Aorta (tissue), 5 donors: ENCODE measurements around the gene CLIC6. TPM values are rescaled to one million over a fixed set of nuclear protein-coding genes. Genes with fewer than 3 reads are reported as not detected.

Experiments
- ATAC-seq: fragments of 200-7000 bp; cut with Tn5 transposase; one replicate; pipeline ENCODE4 v1.9.1; 2022; ENCODE audit warnings: moderate library complexity; ENCODE audit not compliant: low FRiP score
- DNase-seq, 2 donors: peaks; one replicate each; pipeline ENCODE4 v3.0.0-alpha.2; 2020
- H3K27ac ChIP-seq, 2 donors: one replicate each; pipeline ENCODE4 v1.5.1; 2013; ENCODE audit warnings: low read length in 2 of 2, mild to moderate bottlenecking in 2 of 2, moderate library complexity in 2 of 2, control low read depth in 1 of 2, inconsistent platforms in 1 of 2, low read depth in 1 of 2
- H3K27me3 ChIP-seq, 2 donors: one replicate each; pipeline ENCODE4 v1.6.1; 2013; ENCODE audit warnings: control low read depth in 1 of 2, low read length in 1 of 2, mild to moderate bottlenecking in 1 of 2, moderate library complexity in 1 of 2; ENCODE audit not compliant: insufficient read depth in 2 of 2, control insufficient read depth in 1 of 2
- H3K36me3 ChIP-seq, 2 donors: one replicate each; pipeline ENCODE4 v1.6.1; 2013; ENCODE audit warnings: control low read depth in 1 of 2, low read length in 1 of 2, mild to moderate bottlenecking in 1 of 2; ENCODE audit not compliant: insufficient read depth in 2 of 2, control insufficient read depth in 1 of 2
- H3K4me1 ChIP-seq, 2 donors: one replicate each; pipeline ENCODE4 v1.6.1; 2013; ENCODE audit warnings: low read length in 2 of 2, control low read depth in 1 of 2, mild to moderate bottlenecking in 1 of 2, moderate library complexity in 1 of 2; ENCODE audit not compliant: insufficient read depth in 2 of 2, control insufficient read depth in 1 of 2
- H3K4me3 ChIP-seq, 2 donors: one replicate each; pipeline ENCODE4 v1.5.1; 2013; ENCODE audit warnings: low read length in 2 of 2, control low read depth in 1 of 2, mild to moderate bottlenecking in 1 of 2
- H3K9me3 ChIP-seq: one replicate; pipeline ENCODE4 v1.6.1; 2013; ENCODE audit warnings: mild to moderate bottlenecking, low read length; ENCODE audit not compliant: control insufficient read depth
- WGBS, 2 donors: extraction: QIAGEN DNeasy Blood & Tissue Kit; methylation state at CpG; one replicate each; pipeline ENCODE4 v1.1.7; 2013; 5-methylcytosine and 5-hydroxymethylcytosine counted together
- intact Hi-C, 2 donors: fragments of 100-400 bp; cut with DNase I; formaldehyde crosslinking; loops; one replicate each; pipeline versions ENCODE4 v1.14.2 to v1.15.0; 2022
- polyA plus RNA-seq, 2 donors: library from polyadenylated mRNA; stranded (reverse); fragments of 200-250 nt; gene quantifications; one replicate each; pipeline ENCODE4 v1.2.3, GENCODE V29; 2013
- total RNA-seq, 2 donors: library from RNA; stranded (reverse); fragmentation: NEBNext Ultra II Directional; extraction: Animal tissue kit (Norgen Biotek cat#: 25700); gene quantifications; one replicate each; pipeline ENCODE4 v1.2.1, GENCODE V29; 2021
- donor health status: healthy with polysubstance abuse.
- donor health status: Bipolar disorder and iron deficiency.
- donor health status: DM: no; HTN: no; CAD: no.
- donor health status: DM: no; HTN: no; CAD: no.
- donor health status: DM: yes; HTN: yes; CAD: no.

CLIC6 gene
- total and polyA plus RNA-seq, 4 donors: 1.4 to 7.7 (median 2.6) TPM

DNA sequence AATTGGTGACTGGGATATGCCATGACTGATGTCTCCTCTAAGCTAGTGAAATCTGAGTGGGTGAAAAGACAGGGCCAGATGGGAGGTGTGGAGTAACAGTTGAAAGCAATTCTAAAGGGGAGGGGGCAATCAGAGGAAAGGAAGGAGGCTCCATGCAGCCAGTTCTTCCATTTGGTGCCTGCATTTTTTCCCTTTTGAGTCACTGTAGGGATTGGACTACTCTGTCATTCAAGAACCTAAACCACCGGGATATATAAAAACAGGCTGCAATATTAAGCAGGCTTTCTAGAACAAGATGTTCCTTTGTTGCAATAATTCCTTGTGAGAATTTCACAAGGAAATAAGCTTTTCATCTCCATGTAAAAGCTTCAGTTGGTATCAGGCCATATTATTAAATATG, 18.3 kb downstream of the CLIC6 start:
- no peaks in the 10 kb centered on the region for H3K4me1 ChIP-seq
- H3K4me3 ChIP-seq: no peak overlapping the region
- no peaks in the 10 kb centered on the region for H3K9me3 ChIP-seq
- ATAC-seq (no peak), DNase-seq (no peak)
- H3K27me3 ChIP-seq: no peaks in the 10 kb centered on the region
- H3K36me3 ChIP-seq: no peaks in the 10 kb centered on the region
- intact Hi-C loops: no loop called here
- 11 to 15% methylated on average over 1 of the region's 1 CpG for WGBS, 2 donors
- H3K27ac ChIP-seq: no peak overlapping the region

- Histone ChIP-seq H3K36me3 (no peaks in the 10 kb centered on the region), H3K4me3 (no peak overlapping the region), H3K27ac (no peak overlapping the region), H3K27me3 (no peaks in the 10 kb centered on the region), H3K9me3 (no peaks in the 10 kb centered on the region), H3K4me1 (no peaks in the 10 kb centered on the region)
- ATAC-seq: no peak
- DNase-seq: no peak
- WGBS, 2 donors: 78 to 88% methylated on average over 2 of the region's 2 CpGs
- intact Hi-C loops: no loop called here
Measured at GRCh38 chr21:34687745-34688144, 19.0 kb downstream of the CLIC6 start.

- WGBS, 2 donors: 53 to 93% methylated on average over 16 of the region's 16 CpGs
- no peaks in the 10 kb centered on the region for H3K4me1 ChIP-seq
- peak in 1 of 2 donors; percentile 39 for DNase-seq
- no peak for ATAC-seq
- no peaks in the 10 kb centered on the region for H3K27me3 ChIP-seq
- intact Hi-C loops: no loop called here
- H3K27ac ChIP-seq: no peak overlapping the region
- H3K4me3 ChIP-seq: no peak overlapping the region
- no peaks in the 10 kb centered on the region for H3K36me3 ChIP-seq
- no peaks in the 10 kb centered on the region for H3K9me3 ChIP-seq
Measured at GRCh38 chr21:34688145-34688544, 19.4 kb downstream of the CLIC6 start.

GRCh38 chr21:34688715-34689114, 19.9 kb downstream of the CLIC6 start:
- Histone ChIP-seq H3K27me3 (no peaks in the 10 kb centered on the region), H3K4me1 (no peaks in the 10 kb centered on the region), H3K36me3 (no peaks in the 10 kb centered on the region), H3K4me3 (no peak overlapping the region), H3K9me3 (no peaks in the 10 kb centered on the region), H3K27ac (no peak overlapping the region)
- no peak for ATAC-seq
- WGBS, 2 donors: 92 to 98% methylated on average over 5 of the region's 5 CpGs
- intact Hi-C loops: no loop called here
- no peak for DNase-seq

- Histone ChIP-seq H3K27ac (no peak overlapping the region), H3K27me3 (no peaks in the 10 kb centered on the region), H3K4me3 (no peak overlapping the region), H3K9me3 (peaks cover 2% of the 10 kb centered on the region), H3K36me3 (no peaks in the 10 kb centered on the region), H3K4me1 (no peaks in the 10 kb centered on the region)
- no peak for DNase-seq
- WGBS, 2 donors: 71 to 83% methylated on average over 11 of the region's 11 CpGs
- intact Hi-C loops: loop anchor here in 1 of 2 donors (5.0 kb wide), 1 partner anchor 1337 kb away; no protein-coding TSS in a partner anchor
- ATAC-seq: no peak
Measured at GRCh38 chr21:34690041-34690792, 21.4 kb downstream of the CLIC6 start.

DNA sequence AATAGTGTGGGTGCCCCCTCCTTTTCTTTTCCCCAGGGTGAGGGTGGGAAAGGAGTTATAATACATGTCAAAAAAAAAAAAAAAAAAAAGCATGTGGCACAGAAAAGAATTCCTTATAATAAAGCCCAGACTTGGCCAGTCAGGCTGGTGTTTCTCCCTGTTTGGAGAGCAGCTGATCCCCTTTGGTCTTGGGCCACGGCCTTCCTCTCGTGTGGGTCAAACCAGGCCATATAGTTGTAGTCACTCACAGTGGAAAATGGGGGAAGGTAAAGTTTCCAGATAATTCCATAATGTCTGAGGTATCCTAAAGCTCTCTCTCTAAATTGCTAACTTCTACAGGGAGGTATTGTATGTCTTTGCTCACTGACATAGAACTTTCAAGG, 22.0 kb downstream of the CLIC6 start:
- no peaks in the 10 kb centered on the region for H3K27me3 ChIP-seq
- no peak overlapping the region for H3K27ac ChIP-seq
- WGBS, 2 donors: 16 to 19% methylated on average over 2 of the region's 2 CpGs
- DNase-seq: no peak
- H3K36me3 ChIP-seq: no peaks in the 10 kb centered on the region
- ATAC-seq: no peak
- peaks cover 2% of the 10 kb centered on the region for H3K9me3 ChIP-seq
- intact Hi-C loops: loop anchor here in 1 of 2 donors (5.0 kb wide), 1 partner anchor 1337 kb away; no protein-coding TSS in a partner anchor
- no peaks in the 10 kb centered on the region for H3K4me1 ChIP-seq
- no peak overlapping the region for H3K4me3 ChIP-seq

DNA sequence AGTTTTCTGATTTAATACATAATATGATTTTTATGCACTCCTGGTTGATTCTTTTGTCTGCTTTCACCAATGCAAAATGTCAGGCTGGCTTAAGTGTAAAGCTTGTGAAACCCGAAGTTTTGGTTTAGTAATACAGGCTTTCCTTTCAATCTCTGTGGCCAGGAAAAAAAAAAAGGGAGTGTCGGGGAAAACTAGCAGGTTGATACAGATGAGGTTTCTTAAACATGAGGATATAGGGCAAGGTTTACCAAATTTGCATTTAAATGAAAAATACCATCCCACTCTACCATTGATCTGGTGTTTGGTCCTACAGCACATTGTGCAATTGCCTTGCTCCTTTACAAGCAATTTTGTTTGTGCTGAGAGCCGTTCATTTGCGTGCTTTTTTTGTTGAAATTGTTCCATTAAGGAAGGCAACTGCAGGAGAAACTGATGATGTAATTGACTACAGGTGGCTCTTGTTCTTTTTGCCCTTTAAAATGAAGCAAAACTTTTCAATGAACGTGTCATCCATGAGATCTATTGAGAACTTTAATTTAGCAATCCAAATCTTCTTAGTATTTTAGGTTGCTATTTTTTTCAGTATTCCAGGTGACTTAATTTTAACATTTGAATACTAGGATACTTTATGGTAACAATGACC, 22.7 kb downstream of the CLIC6 start:
- intact Hi-C loops: loop anchor here in 1 of 2 donors (5.0 kb wide), 1 partner anchor 1336 kb away; no protein-coding TSS in a partner anchor
- WGBS, 2 donors: 78 to 88% methylated on average over 5 of the region's 5 CpGs

GRCh38 chr21:34692458-34693020, 23.7 kb downstream of the CLIC6 start:
- intact Hi-C loops: loop anchor here in 1 of 2 donors (5.0 kb wide), 1 partner anchor 1335 kb away; no protein-coding TSS in a partner anchor
- 80 to 87% methylated on average over 2 of the region's 2 CpGs for WGBS, 2 donors
- DNase-seq (no peak), ATAC-seq (no peak)
- H3K4me3 ChIP-seq: no peak overlapping the region
- H3K27me3 ChIP-seq: no peaks in the 10 kb centered on the region
- no peaks in the 10 kb centered on the region for H3K36me3 ChIP-seq
- H3K9me3 ChIP-seq: peaks cover 2% of the 10 kb centered on the region
- no peaks in the 10 kb centered on the region for H3K4me1 ChIP-seq
- no peak overlapping the region for H3K27ac ChIP-seq

More for the DNA sequence above, 22.7 kb downstream of the CLIC6 start:
- Histone ChIP-seq H3K27ac (no peak overlapping the region), H3K36me3 (no peaks in the 10 kb centered on the region), H3K4me1 (no peaks in the 10 kb centered on the region), H3K9me3 (peaks cover 2% of the 10 kb centered on the region), H3K27me3 (no peaks in the 10 kb centered on the region), H3K4me3 (no peak overlapping the region)
- ATAC-seq (no peak), DNase-seq (no peak)
